ENCODE measurements around the gene ELL2.
"Not testable (repeated sequence)": the region's sequence is repeated elsewhere in the genome, so short reads cannot be mapped to it uniquely, and the experiment has no call there.

Gene ELL2

GRCh38 chr5:95927927-95928723 is 33.5 kb downstream of the ELL2 start:
- DNase-seq, result no peak

- not testable (repeated sequence) for DNase-seq
These were observed 34.4 kb downstream of the ELL2 start for GRCh38 chr5:95927300-95927699.

DNA sequence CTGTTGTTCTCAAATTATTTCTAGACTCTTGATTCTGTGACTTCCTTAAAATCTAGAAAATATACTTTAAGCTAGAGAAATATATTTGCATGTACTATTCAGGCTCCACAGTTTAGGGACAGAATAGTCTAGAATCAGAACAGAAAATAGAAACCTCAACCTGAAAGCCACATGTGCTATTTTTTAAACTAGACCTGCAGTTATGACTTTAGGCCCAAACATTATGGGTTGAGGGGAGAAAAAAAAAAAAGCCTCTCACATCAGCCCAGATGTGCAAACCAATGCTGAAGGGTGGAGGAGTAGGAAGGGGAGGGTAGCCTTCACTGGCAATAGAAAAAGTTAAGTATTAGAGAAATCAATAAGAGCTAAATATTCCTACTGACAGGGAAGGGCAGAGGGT is 35.7 kb downstream of the ELL2 start:
- DNase-seq, result no peak

DNA sequence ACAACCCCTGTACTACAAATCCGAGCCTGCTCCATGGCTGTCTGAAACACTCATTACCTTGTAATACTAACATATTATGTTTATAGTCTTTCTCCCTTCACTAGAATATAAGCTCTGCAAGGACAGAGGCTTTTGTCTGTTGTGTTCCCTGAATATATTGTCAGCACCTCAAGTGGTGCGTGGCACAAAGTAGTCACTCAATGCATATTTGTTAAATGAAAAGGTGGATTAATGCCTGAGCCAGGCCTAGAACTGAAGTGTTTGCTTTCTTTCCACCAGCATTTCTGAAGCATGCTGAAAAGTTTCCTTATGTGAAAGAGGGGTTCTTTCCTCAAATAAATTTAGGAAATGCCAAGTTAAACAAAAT is 36.3 kb downstream of the ELL2 start:
- DNase-seq, result no peak

- peak; percentile 21 for DNase-seq
These were observed 36.8 kb downstream of the ELL2 start for GRCh38 chr5:95924720-95925377.

GRCh38 chr5:95923918-95924544 is 37.6 kb downstream of the ELL2 start:
- no peak for DNase-seq

- DNase-seq, result no peak
These were observed 38.9 kb downstream of the ELL2 start for GRCh38 chr5:95922798-95923197.

- DNase-seq, result no peak
These were observed 40.1 kb downstream of the ELL2 start for GRCh38 chr5:95921501-95921900.

GRCh38 chr5:95920822-95921221 is 40.8 kb downstream of the ELL2 start:
- DNase-seq, result no peak

DNA sequence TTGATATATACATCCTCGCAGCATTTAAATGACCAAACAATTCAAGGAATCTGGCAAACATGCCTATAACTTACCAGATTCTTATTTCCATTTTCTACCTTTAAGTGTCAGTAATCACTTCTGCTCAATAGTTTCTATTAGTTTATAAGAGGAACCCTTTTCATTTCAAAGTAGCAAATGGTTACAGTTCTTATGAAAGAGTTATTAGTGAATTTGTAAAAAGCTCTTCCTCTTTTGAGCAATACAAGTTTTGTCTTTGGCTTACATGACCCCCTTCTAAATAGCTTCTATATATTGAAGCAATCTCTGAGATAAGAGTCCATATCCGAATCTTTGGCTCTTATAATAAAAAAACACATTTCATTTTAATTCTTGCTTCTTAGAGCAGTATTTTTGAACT is 42.0 kb downstream of the ELL2 start:
- DNase-seq, result no peak

GRCh38 chr5:95918421-95919006 is 43.1 kb downstream of the ELL2 start:
- DNase-seq, result no peak

- no peak for DNase-seq
These were observed 44.4 kb downstream of the ELL2 start for GRCh38 chr5:95917207-95917606.

- DNase-seq, result no peak
These were observed 45.0 kb downstream of the ELL2 start for GRCh38 chr5:95916687-95917085.

- DNase-seq, result no peak
These were observed 45.5 kb downstream of the ELL2 start for GRCh38 chr5:95915999-95916686.

- no peak for DNase-seq
These were observed 48.0 kb downstream of the ELL2 start for GRCh38 chr5:95913663-95914062.

DNA sequence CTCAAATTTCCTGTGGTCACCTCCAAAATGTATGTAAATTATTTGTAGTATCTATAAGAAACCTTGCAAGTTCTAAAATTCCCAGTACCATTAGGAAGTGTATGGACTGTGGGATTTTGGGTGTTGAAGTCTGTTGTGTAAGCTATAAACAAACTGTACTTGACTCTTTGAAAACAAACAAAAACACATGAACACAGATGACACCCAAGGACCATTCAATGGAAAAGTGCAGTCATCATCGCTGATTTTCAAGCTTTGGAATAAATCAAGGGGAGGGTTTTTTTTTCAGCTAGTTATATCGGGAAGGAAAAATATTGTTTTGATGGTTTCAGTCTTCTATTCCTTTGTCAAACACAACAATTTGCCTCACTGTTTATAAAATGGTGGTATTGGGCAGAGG is 49.6 kb downstream of the ELL2 start:
- DNase-seq, result no peak

DNA sequence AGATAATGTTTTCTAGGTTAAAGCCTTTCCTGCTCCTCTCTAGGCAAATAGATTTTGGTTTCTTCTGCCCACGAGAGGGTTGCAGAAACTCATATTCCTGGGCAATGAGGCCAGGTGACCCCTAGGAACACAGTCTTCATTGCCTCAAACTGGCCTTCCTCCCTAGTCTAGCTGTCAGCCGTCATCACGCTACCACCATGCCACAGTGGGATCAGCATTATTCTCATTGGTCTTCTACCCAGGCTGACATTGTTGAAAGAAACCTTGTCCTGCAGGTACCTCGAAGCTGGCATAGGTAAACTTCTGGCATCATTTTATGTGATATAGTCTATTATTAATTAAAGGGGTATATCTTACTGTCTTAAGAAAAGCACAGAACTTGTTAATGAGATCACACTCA is 51.1 kb downstream of the ELL2 start:
- no peak for DNase-seq

- DNase-seq, result no peak
These were observed 51.9 kb downstream of the ELL2 start for GRCh38 chr5:95909738-95910137.

DNA sequence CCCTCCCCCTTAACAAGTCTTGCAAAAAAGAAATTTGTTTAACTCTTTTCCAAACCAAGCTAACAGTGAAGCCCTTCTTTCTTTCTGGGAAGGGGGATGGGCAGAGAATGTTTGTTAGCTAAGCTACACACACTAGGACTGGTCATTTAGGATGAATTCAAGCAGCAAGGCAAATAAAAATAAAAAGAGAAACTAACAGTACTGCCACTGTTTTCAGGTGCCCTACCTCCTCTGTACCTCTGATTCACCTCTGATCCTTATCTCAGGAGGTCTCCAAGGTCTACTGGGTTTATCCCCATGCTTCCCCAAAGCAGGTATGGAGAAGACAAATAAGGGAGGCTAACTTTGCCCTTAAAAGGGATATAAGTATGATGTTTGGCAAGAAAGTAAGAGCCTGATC is 52.9 kb downstream of the ELL2 start:
- DNase-seq, result no peak

GRCh38 chr5:95907740-95908706 is 53.6 kb downstream of the ELL2 start:
- DNase-seq, result no peak

DNA sequence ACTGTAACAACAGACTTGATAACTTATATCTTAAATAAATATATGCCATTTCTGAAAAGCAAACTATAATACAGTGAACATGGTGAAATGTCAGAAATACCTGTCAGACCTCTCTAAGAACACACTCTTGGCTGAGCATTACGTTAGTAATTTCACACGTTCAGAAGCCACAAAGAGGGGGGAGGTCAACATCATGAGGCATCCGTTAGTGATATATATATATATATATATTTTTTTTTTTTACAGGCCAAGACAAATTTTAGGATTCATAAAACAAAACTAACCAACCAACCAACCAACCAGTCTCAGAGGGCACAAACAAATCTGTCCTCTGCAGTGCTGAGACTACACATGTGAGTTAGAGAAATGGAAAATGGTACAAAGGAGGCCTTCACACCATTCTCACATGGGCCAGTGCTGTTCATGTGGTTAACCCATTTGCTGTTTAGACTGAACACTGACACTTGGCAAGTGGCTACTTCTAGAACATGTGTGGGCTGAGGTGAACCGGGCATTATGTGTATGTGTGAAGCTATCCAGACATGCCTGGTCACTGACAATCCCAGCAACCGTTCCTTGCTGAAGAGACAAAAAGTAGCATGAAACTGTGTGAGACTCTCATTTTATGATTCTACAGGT is 54.5 kb downstream of the ELL2 start:
- no peak for DNase-seq
